RPMI8226 (cell line): ENCODE measurements around the gene CXCL3.
"Not testable (repeated sequence)": the region's sequence is repeated elsewhere in the genome, so short reads cannot be mapped to it uniquely, and the experiment has no call there.

Experiments
- DNase-seq: peaks from one replicate; pipeline ENCODE4 v3.0.0-alpha.2; 2015

CXCL3 gene

DNA sequence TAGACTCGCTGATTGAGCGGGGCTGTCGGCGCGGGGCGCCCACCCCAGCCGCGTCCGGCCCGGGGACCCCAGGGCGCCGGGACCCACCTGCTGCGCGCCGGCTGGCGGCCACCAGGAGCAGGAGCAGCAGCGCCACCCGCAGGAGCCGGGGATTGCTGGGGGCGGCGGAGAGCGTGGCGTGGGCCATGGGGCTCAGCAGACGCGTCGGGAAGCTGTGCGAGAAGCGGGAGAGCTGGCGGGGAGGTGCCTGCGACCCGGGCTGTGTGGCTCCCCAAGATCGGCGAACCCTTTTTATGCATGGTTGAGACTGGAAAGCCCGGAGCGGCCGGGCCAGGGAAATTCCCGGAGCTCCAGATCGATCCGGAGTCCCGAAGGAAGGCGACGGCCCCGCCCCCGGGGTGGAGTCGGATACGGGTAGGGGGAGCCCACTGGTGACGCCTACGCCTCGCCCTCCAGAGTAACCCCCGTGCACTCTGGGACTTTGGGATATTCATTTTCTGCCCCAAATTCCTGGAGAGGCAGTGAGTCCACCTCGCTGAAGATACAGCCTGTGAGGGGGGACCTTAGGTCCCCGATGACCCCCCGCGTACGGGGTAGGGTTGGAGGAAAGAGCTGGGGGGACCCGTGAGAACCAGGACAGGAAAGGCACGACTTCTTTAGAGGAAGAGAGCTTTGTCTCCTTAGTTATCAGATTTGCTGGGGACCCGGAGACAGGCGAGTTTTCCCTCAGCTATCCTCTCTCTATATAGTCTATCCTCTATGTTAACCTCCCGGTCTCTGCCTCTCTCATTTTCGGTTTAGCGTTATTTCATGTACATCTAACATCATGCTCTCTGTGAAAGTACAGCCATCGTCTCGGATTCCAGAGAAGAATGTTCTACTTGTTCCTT, at the start of gene CXCL3:
TSS of gene CXCL3 (minus strand) at position 265 of the 890 bp plus-strand sequence. CDS start at position 187, 78 bp downstream.
- DNase-seq, result peak; percentile 28

GRCh38 chr4:74087481-74087880, 49.0 kb upstream of the CXCL3 start:
- no peak for DNase-seq

DNA sequence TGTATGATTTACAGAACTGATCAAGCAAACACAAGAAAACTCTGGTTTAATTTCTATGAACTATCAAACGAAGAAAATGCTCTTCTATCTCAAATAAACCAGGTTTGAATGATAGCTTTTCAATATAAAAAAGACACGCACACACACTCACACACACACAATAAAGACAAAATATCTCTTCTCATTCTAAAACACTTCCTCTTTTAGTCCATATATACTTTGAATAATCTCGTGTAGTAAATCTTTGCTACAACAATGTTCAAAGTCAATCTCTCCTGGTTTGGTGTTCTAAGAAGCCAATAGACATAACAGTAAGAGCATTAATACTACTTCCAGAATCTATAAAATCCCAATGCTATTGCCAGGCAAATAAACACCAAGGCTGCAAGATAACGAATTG, 47.2 kb upstream of the CXCL3 start:
- no peak for DNase-seq

DNA sequence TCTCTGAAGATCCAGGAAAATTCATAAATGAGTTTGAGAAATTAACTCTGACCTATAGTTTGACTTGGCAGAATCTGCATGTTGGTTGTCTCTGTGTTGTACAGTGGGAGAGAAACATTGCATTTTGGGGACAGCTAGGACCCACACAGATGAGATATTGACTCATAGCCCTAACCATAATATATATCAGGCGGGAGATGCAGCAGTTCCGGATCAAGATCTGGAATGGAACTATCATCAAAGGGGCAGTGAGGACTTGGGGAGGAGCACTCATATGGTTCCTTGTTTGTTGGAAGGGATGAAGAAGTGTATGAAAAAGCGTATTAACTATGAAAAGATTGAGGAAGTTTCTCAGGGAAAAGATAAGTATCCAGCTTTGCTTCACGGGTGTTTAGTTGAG, 46.5 kb upstream of the CXCL3 start:
- DNase-seq, result no peak

DNA sequence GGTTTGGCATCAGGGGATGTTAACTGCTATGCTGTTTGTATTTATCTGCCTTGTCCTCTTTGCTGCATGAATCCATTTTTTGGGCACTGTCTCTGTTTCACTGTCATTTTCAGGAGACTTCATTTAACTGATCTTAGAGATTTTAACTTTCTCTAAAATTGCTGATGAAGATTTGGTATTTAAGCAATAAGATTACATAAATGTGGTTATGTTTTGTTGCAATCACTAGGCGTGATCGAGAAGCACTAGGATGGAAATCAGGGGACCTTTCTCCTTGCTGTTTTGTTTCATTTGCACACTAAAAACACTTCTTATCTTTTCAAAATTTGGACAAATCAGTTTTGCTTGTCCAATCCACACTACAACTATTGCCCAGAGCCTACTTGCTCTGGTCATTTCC, 45.1 kb upstream of the CXCL3 start:
- DNase-seq, result no peak

DNA sequence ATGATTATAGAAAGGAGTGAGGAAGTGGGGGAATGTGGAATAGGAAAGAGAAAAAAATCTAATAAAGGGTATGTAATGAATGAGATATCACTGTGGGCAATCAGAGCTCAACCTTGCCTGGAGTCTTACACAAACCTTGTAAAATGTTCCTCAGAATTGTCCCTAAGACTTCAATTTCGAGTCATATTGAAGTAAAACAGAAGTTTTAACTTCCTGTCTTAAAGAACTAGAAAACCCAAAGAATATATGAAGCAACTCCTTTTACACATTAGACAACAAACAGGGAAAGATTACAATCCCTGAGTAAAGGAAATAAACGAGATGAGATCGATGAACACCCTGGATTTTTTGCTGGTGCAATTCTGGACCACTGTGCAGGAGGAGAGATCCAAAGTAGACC, 42.5 kb upstream of the CXCL3 start:
- DNase-seq, result no peak

DNA sequence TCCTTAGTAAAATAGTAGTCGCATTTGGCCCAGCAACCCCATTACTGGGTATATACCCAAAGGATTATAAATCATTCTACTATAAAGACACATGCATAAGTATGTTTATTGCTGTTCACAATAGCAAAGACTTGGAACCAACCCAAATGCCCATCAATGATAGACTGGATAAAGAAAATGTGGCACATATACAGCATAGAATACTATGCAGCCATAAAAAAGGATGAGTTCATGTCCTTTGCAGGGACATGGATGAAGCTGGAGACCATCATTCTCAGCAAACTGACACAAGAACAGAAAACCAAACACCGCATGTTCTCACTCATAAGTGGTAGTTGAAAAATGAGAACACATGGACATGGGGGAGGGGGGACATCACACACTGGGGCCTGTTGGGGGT, 41.9 kb upstream of the CXCL3 start:
- not testable (repeated sequence) for DNase-seq

DNA sequence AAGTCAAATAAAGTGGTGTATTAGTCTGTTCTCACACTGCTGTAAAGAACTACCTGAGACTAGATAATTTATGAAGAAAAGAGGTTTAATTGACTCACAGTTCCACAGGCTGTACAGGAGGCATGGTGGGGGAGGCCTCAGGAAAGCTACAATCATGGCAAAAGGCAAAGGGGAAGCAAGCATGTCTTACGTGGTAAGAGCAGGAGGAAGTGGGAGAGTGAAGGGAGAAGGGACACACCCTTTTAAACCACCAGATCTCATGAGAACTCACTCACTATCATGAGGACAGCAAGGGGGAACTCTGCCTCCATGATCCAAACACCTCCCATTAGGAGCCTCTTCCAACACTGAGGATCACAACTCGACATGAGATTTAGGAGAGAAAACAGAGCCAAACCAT, 40.5 kb upstream of the CXCL3 start:
- not testable (repeated sequence) for DNase-seq

DNA sequence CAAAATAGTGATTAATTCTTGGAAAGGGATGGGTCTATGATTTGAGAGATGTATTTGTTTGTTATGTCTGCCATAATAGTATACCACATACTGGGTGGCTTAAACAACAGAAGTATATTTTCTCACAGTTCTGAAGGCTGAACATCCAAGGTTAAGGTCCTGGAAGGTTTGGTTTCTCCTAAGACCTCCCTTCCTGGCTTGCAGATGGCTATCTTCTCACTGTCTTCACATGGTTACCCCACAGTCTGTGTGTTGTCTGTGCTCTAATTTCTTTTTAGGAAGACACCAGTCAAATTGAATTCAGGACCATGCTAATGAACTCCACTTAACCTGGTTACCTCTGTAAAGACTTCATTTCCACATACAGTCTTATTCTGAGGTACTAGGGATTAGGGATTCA, 34.9 kb upstream of the CXCL3 start:
- DNase-seq, result no peak

GRCh38 chr4:74072739-74073138, 34.2 kb upstream of the CXCL3 start:
- no peak for DNase-seq

DNA sequence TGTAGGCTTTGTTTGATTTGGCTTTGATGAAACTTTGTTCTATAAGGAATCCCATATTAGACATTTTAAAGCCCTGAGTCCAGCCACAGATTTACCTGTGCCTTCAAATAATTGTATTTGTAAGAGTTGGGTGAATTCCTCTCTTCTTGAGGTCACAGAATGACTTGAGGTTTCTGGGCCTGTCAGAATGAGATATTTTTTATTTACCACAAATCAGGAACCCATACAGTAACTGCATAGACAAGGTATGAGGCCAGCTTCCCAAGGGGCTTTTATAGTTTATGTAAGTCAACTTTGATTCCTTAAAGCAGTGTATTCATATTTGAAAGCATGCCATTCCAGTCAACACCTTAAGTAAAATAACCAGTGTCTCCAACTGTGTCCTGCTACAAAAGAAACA, 29.1 kb upstream of the CXCL3 start:
- no peak for DNase-seq

DNA sequence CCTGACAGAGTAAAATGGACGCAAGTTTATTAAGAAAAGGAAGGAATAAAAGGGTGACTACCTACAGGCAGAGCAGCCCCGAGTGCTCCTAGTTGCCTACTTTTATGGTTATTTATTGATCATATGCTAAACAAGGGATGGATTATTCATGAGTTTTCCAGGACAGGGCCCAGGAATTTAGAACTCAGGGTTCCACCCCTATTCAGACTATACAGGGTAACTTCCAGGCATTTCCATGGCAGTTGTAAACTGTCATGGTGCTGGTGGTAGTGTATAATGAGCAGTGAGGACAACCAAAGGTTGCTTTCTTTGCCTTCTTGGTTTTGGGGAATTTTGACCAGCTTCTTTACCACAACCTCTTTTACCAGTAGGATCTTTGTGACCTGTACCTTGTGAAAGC, 27.7 kb upstream of the CXCL3 start:
- DNase-seq, result no peak

DNA sequence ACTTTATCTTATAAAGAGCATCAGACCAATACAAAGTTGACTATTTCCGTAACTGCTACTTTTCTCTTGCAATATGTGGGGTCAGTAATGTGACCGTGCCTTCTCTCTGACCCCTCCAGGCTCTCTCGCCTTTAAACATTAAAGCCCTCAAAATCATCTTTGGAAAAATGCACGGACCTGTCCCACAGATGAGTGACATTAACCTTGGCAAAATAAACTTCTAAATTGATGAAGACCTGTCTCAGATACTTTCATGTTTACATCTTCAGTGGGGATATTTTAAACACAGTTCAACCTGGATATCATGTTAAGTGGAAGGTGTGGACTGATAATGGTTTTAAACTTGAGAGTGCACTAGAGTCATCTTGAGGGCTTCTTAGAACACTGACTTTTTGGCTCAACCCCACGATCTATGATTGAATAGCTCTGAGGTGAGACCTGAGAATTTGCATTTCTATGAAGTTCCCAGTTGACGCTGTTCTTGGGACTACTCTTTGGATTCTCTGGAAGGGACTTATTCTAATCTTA, 26.7 kb upstream of the CXCL3 start:
- DNase-seq, result no peak

DNA sequence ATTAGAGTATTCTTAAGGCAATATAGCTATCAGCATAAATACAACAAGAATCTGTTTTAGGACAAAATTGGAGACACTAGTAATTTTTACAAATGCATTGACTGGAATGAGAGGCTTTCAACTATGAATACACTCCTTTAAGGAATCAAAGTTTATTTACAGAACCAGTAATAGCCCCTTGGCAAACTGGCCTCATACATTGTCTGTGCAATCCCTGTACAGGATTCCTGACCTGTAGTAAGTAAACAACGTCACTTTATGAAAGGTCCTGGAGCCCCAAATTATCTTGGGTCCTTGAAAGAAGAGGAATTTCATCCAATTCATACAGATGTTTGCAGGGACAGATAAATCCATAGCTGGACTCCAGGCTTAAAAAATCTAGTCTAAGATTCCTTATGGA, 25.4 kb upstream of the CXCL3 start:
- no peak for DNase-seq

DNA sequence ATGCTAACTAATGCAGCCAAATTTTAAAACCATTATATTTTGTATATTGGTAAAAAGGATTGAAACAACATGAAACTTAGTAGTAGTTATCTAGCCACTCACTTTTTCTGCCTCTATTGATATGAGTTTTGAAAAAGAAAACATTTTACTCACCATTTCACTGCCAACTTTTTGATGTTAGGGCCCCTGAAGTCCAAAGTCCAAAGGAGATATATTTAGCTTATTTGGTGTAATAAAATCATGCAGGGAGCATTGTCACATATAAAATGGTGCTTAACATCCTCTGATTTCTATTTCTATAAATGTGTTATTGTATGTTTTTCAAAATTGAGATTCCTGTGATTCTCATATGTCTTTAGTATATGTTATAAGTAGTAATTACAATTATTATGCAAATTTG, 24.5 kb upstream of the CXCL3 start:
- DNase-seq, result no peak

GRCh38 chr4:74061430-74061829, 22.9 kb upstream of the CXCL3 start:
- DNase-seq, result no peak

DNA sequence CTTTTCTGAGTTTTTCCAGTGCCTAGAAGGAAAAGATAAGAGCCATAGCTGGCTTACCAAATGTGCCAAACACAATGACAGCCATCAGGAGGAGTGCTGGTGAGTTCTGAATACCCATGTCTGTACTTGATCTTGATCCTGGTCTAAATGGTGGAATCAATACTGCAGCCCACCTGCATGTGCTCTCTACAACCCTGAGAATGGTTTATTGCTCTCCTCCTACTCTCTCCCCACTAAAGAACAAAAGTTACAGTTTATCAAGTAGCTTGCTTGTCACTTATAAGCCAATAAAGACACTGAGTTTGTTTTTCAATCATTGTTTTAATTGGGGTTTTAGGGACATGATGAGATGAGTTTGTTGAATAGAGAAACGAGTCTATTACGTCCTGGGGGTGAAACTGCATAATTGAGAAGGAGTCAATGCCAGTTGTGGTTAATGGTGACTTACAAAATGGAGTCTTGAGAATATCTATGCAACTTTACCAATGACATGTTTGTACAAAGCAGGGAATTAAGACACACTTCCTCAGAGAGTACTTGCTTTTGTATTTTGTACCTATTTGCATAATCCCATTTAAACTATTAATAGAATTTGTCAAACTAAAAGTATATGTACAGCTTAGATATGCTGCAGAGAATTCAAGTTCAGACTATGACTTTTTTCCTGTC, 20.8 kb upstream of the CXCL3 start:
- no peak for DNase-seq

DNA sequence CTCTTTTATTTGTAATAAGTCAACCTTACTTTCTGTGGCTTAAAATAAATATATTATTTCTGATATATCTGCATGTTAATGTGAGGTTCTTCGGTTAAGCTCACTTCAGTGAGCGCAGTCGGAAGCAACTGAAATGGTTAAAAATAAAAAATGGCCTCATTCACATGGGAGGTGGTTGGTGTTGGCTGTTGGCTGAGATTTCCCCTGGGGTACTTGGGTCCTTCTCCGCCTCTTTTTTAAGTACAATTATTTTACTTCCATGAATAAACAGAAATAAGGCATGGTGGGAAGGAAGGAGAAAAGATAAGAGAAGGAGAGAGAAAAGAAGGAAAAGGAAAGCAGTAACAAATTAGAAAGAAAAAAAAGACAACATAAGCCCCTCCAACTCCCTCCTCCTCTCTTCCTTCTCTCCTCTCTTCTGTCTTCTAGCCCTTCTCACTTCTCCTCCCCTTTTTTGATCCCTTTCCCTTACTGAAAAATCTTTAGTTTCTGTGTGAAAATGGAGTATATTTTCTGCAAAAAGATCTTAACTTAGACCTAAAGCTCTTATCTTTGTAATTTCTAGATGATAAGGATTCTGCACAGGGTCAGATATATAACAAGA, 19.7 kb upstream of the CXCL3 start:
- DNase-seq, result no peak

GRCh38 chr4:74057588-74057987, 19.1 kb upstream of the CXCL3 start:
- DNase-seq, result no peak

DNA sequence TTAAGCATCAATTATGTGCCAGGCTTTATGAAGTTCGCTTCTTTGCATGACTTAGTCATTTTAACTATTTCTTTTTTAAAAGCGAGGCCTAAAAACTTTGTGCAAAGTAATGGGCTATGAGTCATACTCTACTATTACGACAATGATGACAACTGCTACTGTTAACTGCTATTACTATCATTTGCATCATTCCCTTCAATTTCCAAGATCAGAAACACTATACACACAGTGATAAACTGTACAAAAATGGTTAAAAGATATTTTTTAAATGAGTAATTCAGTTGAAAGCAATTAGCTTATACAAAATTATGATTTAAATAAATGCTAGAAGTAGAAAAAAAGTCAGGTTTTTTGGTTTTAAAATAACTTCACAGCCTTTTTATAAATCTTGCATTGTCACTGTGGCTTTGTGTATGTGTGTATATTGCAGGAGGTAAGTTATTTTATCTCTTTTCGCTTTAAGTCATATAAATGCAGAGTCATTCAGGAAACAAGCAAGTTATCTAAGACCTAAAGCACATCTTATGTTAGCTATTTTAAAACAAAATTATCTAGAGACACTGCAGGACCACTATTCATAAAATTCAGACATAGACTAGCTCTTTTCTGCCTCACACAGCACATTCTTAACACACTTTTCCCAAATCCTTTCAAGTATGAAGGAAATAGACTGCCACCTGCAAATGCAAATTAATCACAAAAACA, 18.5 kb upstream of the CXCL3 start:
- DNase-seq, result no peak

DNA sequence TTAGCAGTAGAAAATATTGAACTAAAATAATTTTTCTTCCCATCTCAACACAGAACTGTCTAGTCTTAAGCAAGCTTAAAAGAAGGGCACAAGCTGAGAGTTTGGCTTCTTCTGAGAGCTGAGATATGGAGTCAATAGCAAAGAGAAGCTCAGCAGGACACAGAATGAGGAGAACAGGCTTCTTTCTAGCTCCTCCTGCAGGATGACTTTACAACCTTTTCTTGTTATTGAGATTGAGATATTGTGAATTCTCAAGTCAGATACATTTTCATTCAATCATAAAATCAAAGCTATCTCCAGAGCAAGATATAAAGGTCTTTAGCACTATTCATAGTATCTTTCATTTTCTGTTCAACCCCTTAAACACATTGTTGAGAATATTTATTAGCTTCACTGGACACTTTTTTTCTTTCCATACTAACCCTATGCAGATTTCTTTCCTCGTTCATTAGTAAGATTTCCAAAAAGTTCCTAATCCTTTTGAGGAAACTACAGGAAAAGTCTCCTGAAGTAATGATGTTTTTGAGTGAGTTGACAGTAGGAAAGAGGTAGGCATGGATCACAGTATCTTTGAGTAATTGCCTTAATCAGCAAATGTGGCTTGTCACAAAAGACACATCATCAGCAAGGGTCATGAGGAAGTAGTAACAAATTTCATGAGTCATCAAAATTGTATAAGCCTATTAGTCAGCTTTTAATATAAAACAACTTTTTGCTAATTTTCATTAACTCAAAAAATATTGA, 17.8 kb upstream of the CXCL3 start:
- peak; percentile 33 for DNase-seq

DNA sequence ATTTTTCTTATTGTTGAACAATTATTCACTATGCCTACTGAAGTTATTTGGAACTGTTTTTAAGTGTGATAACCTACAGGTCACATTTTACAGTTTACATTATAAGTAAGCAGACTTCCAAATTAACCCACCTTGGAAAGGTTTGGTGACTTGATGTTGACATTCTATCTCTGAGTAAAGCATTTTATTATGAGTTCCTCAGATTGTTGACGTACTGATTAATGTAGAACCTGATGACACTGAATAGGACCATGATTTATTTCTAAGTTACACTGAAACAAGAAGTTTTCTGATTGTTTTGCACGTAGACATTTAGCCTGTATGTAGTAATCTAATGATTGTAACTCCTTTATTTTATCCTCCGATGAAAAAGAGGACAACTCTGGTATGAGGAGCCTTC, 17.0 kb upstream of the CXCL3 start:
- DNase-seq, result no peak
